Natural killer cell treated with Interleukin-12 subunit alpha and Interleukin-12 subunit beta and Interleukin-15 and Interleukin-18, amount 100 ng/mL, for 72 hours (primary cell): ENCODE measurements around the gene SUCO. TPM values are rescaled to one million over a fixed set of nuclear protein-coding genes. Genes with fewer than 3 reads are reported as not detected.

Experiments
- ATAC-seq, 2 donors: fragments of 150-1000 bp; cut with Tn5 transposase in 1 of 2; sonication (Bioruptor Pico), chemical (Tn5 transposase) in 1 of 2; 2 replicates each; pipeline ENCODE4 v1.10.0; 2021
- DNase-seq: peaks from one replicate; pipeline ENCODE4 v3.0.0; 2022; ENCODE audit warnings: low spot score
- H3K27ac Mint-ChIP-seq, 2 donors: 1 replicate in 1 of 2; 2 replicates in 1 of 2; pipeline ENCODE4 v1.8.0; 2022; ENCODE audit warnings: mixed read lengths in 2 of 2, mild to moderate bottlenecking in 1 of 2, moderate library complexity in 1 of 2
- H3K27me3 Mint-ChIP-seq, 2 donors: 1 replicate in 1 of 2; 2 replicates in 1 of 2; pipeline ENCODE4 v1.8.0; 2022; ENCODE audit warnings: mixed read lengths in 2 of 2
- H3K36me3 Mint-ChIP-seq: one replicate; pipeline ENCODE4 v1.8.0; 2022; ENCODE audit warnings: mixed read lengths
- H3K4me1 Mint-ChIP-seq, 2 donors: 1 replicate in 1 of 2; 2 replicates in 1 of 2; pipeline ENCODE4 v1.8.0; 2022; ENCODE audit warnings: low read depth in 2 of 2, mixed read lengths in 2 of 2, mild to moderate bottlenecking in 1 of 2
- H3K4me3 Mint-ChIP-seq: one replicate; pipeline ENCODE4 v1.8.0; 2022; ENCODE audit warnings: mixed read lengths
- H3K9me3 Mint-ChIP-seq: 2 replicates; pipeline ENCODE4 v1.8.0; 2022; ENCODE audit warnings: mixed read lengths
- total RNA-seq, 2 donors: library from RNA; stranded (reverse); gene quantifications; one replicate each; pipeline ENCODE4 v1.2.3, GENCODE V29; 2022

The SUCO gene
- total RNA-seq, 2 donors from 2014 or later, result 59.7 to 66.9 TPM

DNA sequence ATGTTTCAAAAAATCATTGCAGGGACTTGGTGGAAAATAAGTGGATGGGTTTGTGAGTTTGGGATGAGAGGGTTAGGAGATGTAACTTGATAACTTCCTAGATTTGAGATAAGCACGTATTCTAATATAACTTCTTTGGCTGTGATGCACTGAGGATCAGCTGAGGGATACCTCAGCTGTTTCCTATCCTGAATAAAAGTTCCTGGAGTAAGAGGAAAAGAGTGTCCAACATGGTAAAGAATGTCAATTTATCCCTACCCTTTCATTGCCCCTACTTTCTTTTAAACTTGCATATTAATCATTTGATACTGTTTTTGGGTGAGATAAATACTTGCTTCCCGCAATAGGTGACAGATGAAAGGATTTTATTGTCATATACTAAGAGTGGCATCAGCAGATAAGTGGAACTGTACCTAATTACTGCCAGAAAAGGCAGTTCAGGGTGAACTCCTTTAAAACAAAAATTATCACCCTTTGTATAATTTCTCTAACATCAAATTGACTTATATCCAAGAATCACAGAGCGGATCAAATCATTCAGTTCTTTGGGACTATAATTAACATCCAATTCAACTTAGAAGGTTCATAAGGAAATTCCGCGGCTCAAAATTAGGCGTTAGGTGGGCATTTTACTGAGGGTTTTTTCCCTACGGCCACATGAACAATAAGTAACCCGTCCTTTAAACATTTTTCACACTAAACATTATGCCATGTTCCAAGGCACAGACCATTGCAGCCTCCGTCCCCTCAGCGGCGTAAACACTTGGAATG lies 1.4 kb upstream of the SUCO start:
- peak overlapping the region; percentile 89 to 96 for H3K27ac Mint-ChIP-seq
- peak overlapping the region; percentile 99 for H3K4me3 Mint-ChIP-seq
- DNase-seq, result no peak
- peaks cover 37 to 42% of the 10 kb centered on the region in 2 donors for H3K4me1 Mint-ChIP-seq
- no peaks in the 10 kb centered on the region for H3K9me3 Mint-ChIP-seq
- peaks cover 2 to 5% of the 10 kb centered on the region in 2 donors for H3K27me3 Mint-ChIP-seq
- no peaks in the 10 kb centered on the region for H3K36me3 Mint-ChIP-seq
- no peak for ATAC-seq

DNA sequence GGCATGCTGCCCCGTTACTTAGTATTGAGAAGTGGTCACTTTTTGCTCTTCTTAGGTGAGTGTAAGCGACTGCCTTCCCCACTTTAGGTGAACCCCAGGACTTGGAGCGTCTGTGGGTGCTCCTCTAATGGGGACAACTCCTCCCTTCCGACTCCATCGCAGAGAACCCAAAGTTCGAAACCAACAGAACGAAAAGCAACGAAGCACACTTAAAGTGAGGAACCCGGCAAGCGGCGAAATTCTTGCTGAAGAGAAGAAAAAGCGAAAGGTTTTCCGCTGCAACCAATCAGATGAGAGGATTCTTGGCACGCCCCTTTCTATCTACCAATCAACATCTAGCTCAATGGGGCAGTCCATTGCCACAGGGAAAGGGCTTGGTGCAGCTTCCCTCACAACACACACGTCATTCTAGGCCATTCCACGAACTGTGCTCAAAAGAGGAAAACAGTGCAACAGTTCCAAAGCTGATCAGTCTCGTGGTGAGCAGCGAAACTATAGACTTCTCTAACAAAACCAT lies 709 bp upstream of the SUCO start:
- ATAC-seq (peak; percentile 79 to 86), DNase-seq (peak; percentile 91)
- no peaks in the 10 kb centered on the region for H3K9me3 Mint-ChIP-seq
- H3K4me1 Mint-ChIP-seq, result peaks cover 40 to 46% of the 10 kb centered on the region in 2 donors
- no peaks in the 10 kb centered on the region for H3K36me3 Mint-ChIP-seq
- peaks cover 2 to 5% of the 10 kb centered on the region in 2 donors for H3K27me3 Mint-ChIP-seq
- H3K27ac Mint-ChIP-seq, result peak overlapping the region; percentile 89 to 96
- peak overlapping the region; percentile 99 for H3K4me3 Mint-ChIP-seq

DNA sequence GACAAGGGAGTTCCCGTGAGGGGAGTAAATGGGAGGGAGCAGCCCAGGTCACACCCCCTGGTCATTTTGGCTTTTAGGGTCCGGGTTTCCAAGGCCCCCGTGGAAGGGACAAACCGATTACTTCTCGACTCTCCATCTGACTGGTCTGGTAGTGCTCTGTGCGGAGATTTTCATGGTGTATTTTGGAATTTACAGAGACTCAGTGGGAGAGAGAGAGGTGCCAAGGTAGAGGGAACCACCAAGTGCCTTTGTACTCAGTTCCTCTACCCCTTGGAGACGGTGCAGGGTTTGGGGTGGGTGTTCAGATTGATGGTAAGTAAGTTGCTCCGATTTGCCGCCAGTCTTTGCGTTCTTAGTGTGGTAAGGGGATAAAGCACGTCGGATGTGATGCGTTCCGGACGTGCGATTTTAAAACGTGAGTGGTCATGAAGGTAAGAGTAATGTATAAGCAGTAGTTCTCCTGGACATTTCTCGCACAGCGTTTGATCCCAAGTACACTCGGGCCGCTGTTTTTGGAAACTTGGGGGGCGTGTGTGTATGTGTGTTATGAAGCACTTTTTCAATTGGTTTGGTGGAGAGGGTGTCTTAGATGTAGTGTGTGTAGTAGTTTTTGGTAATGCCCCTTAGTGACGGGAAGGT lies 682 bp downstream of the SUCO start:
- ATAC-seq (peak in 1 of 2 donors; percentile 16), DNase-seq (peak; percentile 79)
- Mint-ChIP-seq H3K27ac (peak overlapping the region; percentile 89 to 96), H3K9me3 (no peaks in the 10 kb centered on the region), H3K4me1 (peaks cover 45 to 54% of the 10 kb centered on the region in 2 donors), H3K4me3 (peak overlapping the region; percentile 99), H3K36me3 (peaks cover 5% of the 10 kb centered on the region), H3K27me3 (peaks cover 2 to 5% of the 10 kb centered on the region in 2 donors)

DNA sequence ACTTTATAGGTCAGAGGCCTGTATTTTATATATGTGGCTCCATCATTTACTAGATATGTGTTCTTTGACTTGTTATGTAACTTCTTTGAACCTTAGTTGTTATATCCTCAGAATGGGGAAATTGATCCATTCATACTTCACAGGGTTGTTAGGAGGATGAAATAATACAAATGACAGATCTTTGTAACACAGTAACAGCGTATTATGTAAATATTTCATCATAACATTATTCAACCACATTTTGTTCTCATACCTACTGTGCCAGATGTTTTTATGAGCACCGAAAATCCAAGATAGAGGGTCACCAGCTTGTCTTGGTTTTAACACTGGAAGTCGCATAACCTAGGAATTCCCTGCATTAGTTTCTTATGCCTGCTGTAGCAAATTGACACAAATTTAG lies 3.3 kb downstream of the SUCO start:
- Mint-ChIP-seq H3K27me3 (no peaks in the 10 kb centered on the region), H3K4me3 (peak overlapping the region; percentile 99), H3K36me3 (peaks cover 5% of the 10 kb centered on the region), H3K4me1 (peaks cover 47 to 58% of the 10 kb centered on the region in 2 donors), H3K27ac (no peak overlapping the region), H3K9me3 (no peaks in the 10 kb centered on the region)
- ATAC-seq, result no peak
- DNase-seq, result no peak

DNA sequence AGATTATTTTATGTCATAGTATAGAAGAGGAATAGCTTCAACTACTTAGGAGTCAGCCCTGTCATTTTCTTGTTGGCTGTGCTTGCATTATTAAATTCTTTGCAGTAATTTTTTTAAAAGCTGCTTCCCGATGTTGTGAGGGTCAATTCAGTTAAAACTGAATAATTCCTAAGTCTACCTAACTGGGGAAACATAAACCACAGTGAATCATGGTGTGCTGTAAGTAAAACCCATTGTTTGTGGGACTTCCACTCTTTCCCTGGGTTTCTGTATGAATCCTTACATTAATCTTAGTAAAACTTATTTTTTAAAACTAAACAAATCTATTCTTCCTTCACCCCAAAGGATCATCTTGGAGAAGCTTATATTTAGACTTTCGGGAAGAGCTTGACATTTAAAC lies 4.4 kb downstream of the SUCO start:
- DNase-seq (no peak), ATAC-seq (no peak)
- Mint-ChIP-seq H3K4me1 (peaks cover 46 to 60% of the 10 kb centered on the region in 2 donors), H3K4me3 (no peak overlapping the region), H3K27ac (no peak overlapping the region), H3K27me3 (no peaks in the 10 kb centered on the region), H3K9me3 (no peaks in the 10 kb centered on the region), H3K36me3 (peaks cover 5% of the 10 kb centered on the region)

DNA sequence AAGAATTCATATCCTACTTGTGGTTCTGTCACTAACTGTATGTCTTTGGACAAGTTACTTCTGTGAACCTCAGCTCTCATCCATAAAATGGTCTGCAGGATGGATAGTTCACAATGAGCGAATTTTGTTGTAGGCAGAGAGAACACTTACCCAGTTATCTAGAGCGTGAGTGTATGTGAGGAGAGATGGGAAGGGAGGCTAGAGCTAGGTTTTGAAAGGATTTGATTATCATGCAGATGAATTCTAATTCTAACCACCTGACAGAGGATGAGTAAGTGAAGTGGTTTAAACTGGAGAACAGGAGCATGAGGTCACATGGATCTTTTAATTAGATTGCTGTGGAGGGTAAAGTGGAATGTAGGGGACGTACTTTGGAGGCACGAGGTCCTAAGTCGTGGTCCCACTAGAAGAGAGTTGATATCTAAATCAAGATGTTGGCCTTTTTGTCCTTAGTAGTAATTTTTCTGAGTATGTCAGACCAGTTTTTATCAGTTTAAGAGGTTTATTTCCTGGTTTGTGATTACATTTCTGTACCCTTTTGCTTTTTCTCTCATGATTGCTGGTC lies 5.0 kb downstream of the SUCO start:
- Mint-ChIP-seq H3K4me1 (peaks cover 51 to 66% of the 10 kb centered on the region in 2 donors), H3K4me3 (peak overlapping the region; percentile 19), H3K36me3 (peaks cover 5% of the 10 kb centered on the region), H3K27ac (no peak overlapping the region), H3K9me3 (no peaks in the 10 kb centered on the region), H3K27me3 (no peaks in the 10 kb centered on the region)
- ATAC-seq, result no peak
- DNase-seq, result no peak

DNA sequence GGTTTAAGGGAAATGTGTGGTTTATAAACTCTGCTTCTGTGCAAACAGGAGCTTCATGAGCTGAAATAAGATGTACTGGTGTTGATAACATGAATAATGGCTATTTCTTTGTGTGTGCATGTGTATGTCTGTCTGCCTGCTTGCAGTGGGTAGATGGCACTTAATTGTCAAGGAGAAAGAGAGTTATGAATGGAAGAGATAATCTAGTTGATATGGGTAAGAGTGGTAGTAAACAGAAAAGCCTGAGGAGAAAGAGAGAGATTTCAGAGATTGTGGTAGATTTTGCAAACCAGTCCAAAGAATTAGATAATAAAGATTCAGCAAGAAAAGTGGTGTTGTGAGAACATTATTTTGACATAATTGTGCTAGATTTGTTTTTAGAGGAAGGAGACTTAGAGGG lies 7.7 kb downstream of the SUCO start:
- ATAC-seq, result no peak
- H3K9me3 Mint-ChIP-seq, result no peaks in the 10 kb centered on the region
- H3K4me1 Mint-ChIP-seq, result peaks cover 34 to 46% of the 10 kb centered on the region in 2 donors
- H3K36me3 Mint-ChIP-seq, result peaks cover 5% of the 10 kb centered on the region
- H3K27ac Mint-ChIP-seq, result no peak overlapping the region
- H3K27me3 Mint-ChIP-seq, result no peaks in the 10 kb centered on the region
- H3K4me3 Mint-ChIP-seq, result no peak overlapping the region
- no peak for DNase-seq

DNA sequence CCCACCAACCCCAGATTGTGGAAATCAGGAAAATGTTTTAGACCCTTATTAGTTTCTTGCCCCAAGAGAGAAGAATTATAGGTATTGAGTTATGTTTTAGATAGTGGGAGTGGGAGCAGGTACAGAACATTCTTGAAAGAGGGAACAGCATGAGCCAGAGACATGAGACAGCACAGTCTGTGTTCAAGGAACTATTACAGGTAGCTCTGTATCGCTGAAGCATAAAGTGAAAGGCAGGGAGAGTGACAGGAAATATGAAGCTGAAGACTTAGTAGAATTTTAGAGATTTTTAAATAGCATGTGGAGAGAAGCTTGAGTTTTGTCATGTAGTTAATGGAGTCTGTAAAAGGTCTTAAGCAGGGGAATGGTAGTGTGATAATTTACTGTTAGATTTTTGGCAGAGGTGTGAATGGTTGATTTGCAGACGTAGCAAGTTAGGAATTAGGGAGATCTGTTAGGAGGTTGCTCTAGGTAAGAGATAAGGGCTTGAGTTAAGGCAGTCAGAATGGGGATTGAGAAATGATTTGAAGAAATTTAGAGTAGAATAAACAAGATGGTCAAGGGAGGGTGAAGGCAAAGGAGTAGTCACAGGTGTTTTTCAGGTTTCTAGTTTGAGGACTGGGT lies 11.6 kb downstream of the SUCO start:
- no peaks in the 10 kb centered on the region for H3K27me3 Mint-ChIP-seq
- no peaks in the 10 kb centered on the region for H3K9me3 Mint-ChIP-seq
- H3K27ac Mint-ChIP-seq, result no peak overlapping the region
- no peaks in the 10 kb centered on the region for H3K36me3 Mint-ChIP-seq
- peaks cover 28 to 41% of the 10 kb centered on the region in 2 donors for H3K4me1 Mint-ChIP-seq
- H3K4me3 Mint-ChIP-seq, result no peak overlapping the region
- ATAC-seq, result no peak
- no peak for DNase-seq

DNA sequence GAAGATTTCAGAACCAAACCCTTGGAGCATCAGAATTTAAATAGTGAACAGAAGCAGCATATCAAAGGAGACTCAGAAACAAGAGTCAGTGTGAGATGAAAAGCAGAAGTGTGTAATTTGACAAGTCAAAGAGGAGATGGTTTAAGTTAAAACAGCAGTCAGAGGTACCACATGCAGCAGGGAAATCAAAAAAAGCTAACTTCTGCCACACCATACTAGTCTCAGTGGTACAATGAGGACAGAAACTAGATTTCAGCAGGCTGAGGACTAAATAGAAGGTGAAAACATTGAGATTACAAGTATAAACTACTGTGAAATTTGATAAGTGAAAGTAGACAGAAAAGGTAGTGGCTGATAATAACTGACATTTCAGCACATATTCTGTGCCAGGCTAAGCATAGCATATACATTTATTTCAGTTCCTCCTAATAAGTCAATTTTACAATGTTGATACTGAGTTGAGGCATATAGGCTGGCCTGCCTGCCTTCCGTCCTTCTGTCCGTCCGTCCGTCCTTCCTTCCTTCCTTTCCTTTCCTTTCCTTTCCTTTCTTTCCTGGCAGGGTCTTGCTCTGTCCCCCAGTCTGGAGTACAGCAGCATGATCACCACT lies 12.6 kb downstream of the SUCO start:
- no peaks in the 10 kb centered on the region for H3K9me3 Mint-ChIP-seq
- ATAC-seq (no peak), DNase-seq (no peak)
- no peaks in the 10 kb centered on the region for H3K27me3 Mint-ChIP-seq
- no peak overlapping the region for H3K4me3 Mint-ChIP-seq
- peaks cover 31 to 45% of the 10 kb centered on the region in 2 donors for H3K4me1 Mint-ChIP-seq
- H3K36me3 Mint-ChIP-seq, result no peaks in the 10 kb centered on the region
- H3K27ac Mint-ChIP-seq, result no peak overlapping the region

DNA sequence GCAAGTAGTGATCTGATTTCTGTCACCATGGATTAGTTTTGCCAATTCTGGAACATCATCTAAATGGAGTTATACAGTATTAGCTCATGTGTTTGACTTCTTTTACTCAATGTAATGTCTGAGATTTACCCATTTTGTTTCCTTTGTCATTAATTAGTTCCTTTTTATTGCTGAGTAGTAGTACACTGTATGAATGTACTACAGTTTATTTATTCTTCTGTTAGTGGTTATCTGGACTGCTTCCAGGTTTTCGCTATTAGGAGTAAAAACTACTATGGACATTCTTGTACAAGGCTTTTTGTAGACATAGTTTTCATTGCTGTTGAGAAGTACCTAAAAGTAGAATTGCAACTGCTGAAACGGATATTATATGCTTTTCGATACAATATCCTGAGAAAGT lies 14.1 kb downstream of the SUCO start:
- no peaks in the 10 kb centered on the region for H3K9me3 Mint-ChIP-seq
- H3K36me3 Mint-ChIP-seq, result no peaks in the 10 kb centered on the region
- no peak for DNase-seq
- no peak overlapping the region for H3K27ac Mint-ChIP-seq
- H3K4me1 Mint-ChIP-seq, result peaks cover 24 to 41% of the 10 kb centered on the region in 2 donors
- H3K4me3 Mint-ChIP-seq, result no peak overlapping the region
- ATAC-seq, result no peak
- H3K27me3 Mint-ChIP-seq, result no peaks in the 10 kb centered on the region

DNA sequence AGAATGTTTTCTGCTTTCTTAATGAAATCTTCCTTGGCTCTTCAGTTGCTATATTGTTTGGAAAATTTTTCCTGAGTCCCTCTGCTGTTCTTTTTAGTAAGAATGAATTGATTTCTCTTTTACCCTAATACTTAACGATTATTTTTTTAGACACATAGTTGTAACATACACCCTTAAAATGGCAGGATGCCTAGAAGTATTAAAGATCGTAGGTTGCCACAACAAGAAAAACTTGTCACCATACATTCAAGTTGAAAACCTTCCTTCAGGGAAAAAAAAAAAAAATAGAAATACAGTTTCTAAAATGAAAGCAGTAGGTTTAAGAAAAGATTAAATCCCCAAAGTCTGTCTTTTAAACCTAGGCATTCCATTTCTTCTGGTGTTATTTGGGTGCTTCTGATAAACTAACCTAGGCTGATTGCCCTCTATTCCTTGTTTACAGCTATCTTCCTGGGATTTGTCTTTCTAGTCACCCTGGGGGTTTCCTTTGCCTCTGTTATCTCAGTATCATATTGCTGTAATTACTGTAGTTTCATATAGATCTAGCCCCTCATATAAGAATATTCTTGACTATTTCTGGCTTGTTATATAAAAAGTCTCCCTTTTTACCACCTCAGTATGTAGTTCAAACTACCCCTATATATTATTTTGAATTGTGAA lies 16.8 kb downstream of the SUCO start:
- no peaks in the 10 kb centered on the region for H3K27me3 Mint-ChIP-seq
- H3K9me3 Mint-ChIP-seq, result no peaks in the 10 kb centered on the region
- H3K27ac Mint-ChIP-seq, result no peak overlapping the region
- peaks cover under 1% of the 10 kb centered on the region for H3K36me3 Mint-ChIP-seq
- no peak overlapping the region for H3K4me3 Mint-ChIP-seq
- H3K4me1 Mint-ChIP-seq, result peaks cover 19 to 34% of the 10 kb centered on the region in 2 donors
- DNase-seq (no peak), ATAC-seq (no peak)

DNA sequence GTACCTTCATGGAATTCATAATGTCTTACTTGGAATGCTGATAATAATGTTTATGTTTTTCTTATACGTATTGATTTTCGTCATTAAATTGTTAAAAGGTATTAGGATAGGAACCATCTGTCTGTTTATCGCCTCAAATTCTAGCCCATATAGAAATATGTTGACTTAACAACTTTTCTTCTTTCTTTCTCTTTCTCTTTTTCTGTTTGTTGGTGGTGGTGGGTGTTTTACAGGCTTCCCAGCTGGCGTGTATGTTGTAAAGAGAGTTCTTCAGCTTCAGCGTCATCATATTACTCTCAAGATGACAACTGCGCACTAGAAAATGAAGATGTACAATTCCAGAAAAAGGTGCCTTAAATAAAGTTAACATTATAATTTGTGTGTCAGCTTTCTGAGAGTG lies 18.3 kb downstream of the SUCO start:
- Mint-ChIP-seq H3K9me3 (no peaks in the 10 kb centered on the region), H3K27me3 (no peaks in the 10 kb centered on the region), H3K27ac (no peak overlapping the region), H3K36me3 (peaks cover 14% of the 10 kb centered on the region), H3K4me1 (peaks cover 25 to 41% of the 10 kb centered on the region in 2 donors), H3K4me3 (no peak overlapping the region)
- DNase-seq (no peak), ATAC-seq (no peak)

DNA sequence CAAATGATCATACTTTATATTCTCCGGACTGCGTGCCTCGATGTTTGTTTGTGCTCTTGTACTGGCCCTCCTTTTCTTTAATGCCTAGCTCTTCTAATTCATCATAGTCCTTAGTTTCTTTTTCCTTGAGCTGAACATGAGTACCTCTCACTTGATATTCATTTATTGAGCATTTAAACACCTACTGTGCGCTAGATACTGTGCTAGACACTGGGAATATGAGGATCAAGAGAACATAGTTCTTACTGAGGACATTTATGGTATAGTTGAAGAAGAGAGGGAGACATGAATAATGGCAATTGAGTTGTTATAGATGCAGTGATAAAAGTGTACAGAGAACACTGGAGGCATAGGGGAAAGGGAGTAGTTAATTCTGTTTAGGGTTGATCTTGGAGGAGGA lies 22.0 kb downstream of the SUCO start:
- Mint-ChIP-seq H3K27ac (no peak overlapping the region), H3K36me3 (peaks cover 30% of the 10 kb centered on the region), H3K4me3 (no peak overlapping the region), H3K4me1 (peaks cover 16 to 22% of the 10 kb centered on the region in 2 donors), H3K9me3 (no peaks in the 10 kb centered on the region), H3K27me3 (no peaks in the 10 kb centered on the region)
- DNase-seq (no peak), ATAC-seq (no peak)
